HG03558 (cell line): ENCODE data around the gene AGK.

Experiments used
- ATAC-seq: cut with Tn5 transposase; IDR thresholded peaks from one replicate; pipeline ENCODE4 v1.9.1; 2021; ENCODE audit warnings: moderate number of reproducible peaks; ENCODE audit not compliant: unreplicated experiment; ENCODE audit errors: extremely low read depth

Gene AGK

GRCh38 chr7:141698247-141699015 lies 147.2 kb downstream of the AGK start:
- no peak for ATAC-seq

GRCh38 chr7:141699860-141700259 lies 148.7 kb downstream of the AGK start:
- ATAC-seq: no peak

- no peak for ATAC-seq
These were observed 149.2 kb downstream of the AGK start for GRCh38 chr7:141700296-141700847.

- no peak for ATAC-seq
These were observed 149.7 kb downstream of the AGK start for GRCh38 chr7:141700848-141701371.

GRCh38 chr7:141701489-141702046 lies 150.4 kb downstream of the AGK start:
- peak; percentile 29 for ATAC-seq

GRCh38 chr7:141702047-141702567 lies 150.9 kb downstream of the AGK start, which contains the start of gene DENND11:
DENND11 (minus strand) TSS chr7:141702166; CDS start chr7:141702153, 13 bp downstream.
- peak; percentile 40 for ATAC-seq

- no peak for ATAC-seq
These were observed 151.7 kb downstream of the AGK start for GRCh38 chr7:141702892-141703291.

- ATAC-seq: no peak
These were observed 152.9 kb downstream of the AGK start for GRCh38 chr7:141704112-141704511.

GRCh38 chr7:141704741-141705140 lies 153.5 kb downstream of the AGK start:
- no peak for ATAC-seq
